Measurements from ENCODE around the gene ESR1.

Gene ESR1

GRCh38 chr6:152078001-152078400 is 270.5 kb downstream of the ESR1 start:
- no peak for TF ChIP-seq CTCF (IDR thresholded peaks at IDR 0.05)
- no peak overlapping the region for H3K27ac ChIP-seq
- no peak for DNase-seq (ENCODE audit: low spot score)
- no peak overlapping the region for H3K4me3 ChIP-seq

GRCh38 chr6:152078804-152079203 is 271.3 kb downstream of the ESR1 start:
- no peak overlapping the region for H3K27ac ChIP-seq
- no peak for DNase-seq (ENCODE audit: low spot score)
- no peak for TF ChIP-seq CTCF (IDR thresholded peaks at IDR 0.05)
- H3K4me3 ChIP-seq: no peak overlapping the region

GRCh38 chr6:152085451-152085921 is 278.0 kb downstream of the ESR1 start:
- Histone ChIP-seq H3K4me3 (no peak overlapping the region), H3K27ac (no peak overlapping the region)
- no peak for TF ChIP-seq CTCF (IDR thresholded peaks at IDR 0.05)
- DNase-seq (ENCODE audit: low spot score): no peak

GRCh38 chr6:152086223-152086873 is 278.9 kb downstream of the ESR1 start:
- no peak for TF ChIP-seq CTCF (IDR thresholded peaks at IDR 0.05)
- Histone ChIP-seq H3K4me3 (no peak overlapping the region), H3K27ac (no peak overlapping the region)
- no peak for DNase-seq (ENCODE audit: low spot score)

GRCh38 chr6:152087096-152087495 is 279.6 kb downstream of the ESR1 start:
- Histone ChIP-seq H3K27ac (no peak overlapping the region), H3K4me3 (no peak overlapping the region)
- DNase-seq (ENCODE audit: low spot score): no peak
- no peak for TF ChIP-seq CTCF (IDR thresholded peaks at IDR 0.05)

GRCh38 chr6:152087701-152088100 is 280.2 kb downstream of the ESR1 start:
- no peak for DNase-seq (ENCODE audit: low spot score)
- Histone ChIP-seq H3K4me3 (no peak overlapping the region), H3K27ac (no peak overlapping the region)
- no peak for TF ChIP-seq CTCF (IDR thresholded peaks at IDR 0.05)

GRCh38 chr6:152089992-152090391 is 282.5 kb downstream of the ESR1 start:
- Histone ChIP-seq H3K4me3 (no peak overlapping the region), H3K27ac (peak overlapping the region in 1 of 2 donors; percentile 51)
- DNase-seq (ENCODE audit: low spot score): no peak
- TF ChIP-seq CTCF (IDR thresholded peaks at IDR 0.05): no peak
